ENCODE measurements around the gene VWA5A.
A peak's percentile ranks its signal among the peaks of the same experiment; 100 is the strongest.

VWA5A gene

DNA sequence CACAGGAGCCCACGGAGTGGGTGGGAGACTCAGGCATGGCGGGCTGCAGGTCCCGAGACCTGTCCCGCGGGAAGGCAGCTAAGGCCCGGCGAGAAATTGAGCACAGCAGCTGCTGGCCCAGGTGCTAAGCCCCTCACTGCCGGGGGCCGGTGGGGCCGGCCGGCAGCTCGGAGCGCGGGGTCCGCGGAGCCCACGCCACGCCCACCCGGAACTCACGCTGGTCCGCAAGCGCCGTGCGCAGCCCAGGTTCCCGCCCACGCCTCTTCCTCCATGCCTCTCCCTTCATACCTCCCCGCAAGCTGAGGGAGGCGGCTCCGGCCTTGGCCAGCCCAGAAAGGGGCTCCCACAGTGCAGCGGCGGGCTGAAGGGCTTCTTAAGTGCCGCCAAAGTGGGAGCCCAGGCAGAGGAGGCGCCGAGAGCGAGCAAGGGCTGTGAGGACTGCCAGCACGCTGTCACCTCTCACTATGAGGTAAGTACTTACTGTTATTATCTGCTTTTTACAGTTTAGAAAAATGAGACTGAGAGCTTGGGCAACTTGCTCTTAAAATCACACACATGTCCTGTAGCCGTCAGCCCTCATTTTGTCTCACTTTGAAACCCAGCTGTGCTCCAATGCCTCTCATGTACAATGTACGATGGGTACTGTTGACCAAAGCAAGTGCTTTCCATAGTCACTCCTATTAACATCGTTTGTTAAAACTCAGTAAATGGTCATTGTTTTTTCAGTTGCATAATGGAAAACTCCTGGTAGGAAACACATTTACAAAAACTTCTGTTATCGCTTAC is 55.7 kb downstream of the VWA5A start:
- no peak for DNase-seq

DNA sequence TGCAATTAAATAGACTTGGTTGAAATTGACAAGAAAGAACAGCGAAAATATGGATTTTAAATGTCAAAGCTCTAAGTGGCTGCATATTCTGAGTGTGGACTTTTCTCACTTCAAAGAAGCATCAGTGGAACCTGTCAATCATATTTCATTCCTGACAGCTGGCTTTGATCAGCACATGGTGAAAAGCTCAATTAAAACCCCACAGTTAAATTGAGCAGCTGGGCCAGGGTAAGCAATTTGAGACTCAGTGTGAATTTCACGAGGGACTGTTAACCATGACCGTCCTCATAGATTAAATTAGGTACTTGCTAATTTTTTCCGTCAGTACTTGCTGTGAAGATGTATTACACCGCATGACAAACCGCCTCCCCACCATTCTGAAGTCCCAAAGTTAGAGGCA is 56.9 kb downstream of the VWA5A start:
- DNase-seq = no peak

DNA sequence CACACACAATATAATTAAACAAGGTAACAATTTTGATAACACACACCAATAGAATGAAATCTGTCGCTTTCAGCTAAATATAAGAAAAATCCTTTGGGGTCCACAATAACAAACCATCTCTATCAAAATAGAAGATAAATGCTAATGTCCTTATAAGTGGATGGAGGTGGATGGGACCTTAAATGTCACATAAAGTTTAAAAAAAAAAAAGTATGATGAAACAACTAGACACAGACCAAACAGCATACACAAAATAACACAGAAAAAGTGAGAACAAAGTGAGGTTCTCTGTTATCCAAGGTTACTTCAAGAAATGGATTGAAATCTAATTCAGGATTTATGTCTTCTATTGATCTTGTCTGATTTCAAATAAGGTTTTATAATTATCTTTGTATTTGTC is 57.3 kb downstream of the VWA5A start:
- no peak for DNase-seq

DNA sequence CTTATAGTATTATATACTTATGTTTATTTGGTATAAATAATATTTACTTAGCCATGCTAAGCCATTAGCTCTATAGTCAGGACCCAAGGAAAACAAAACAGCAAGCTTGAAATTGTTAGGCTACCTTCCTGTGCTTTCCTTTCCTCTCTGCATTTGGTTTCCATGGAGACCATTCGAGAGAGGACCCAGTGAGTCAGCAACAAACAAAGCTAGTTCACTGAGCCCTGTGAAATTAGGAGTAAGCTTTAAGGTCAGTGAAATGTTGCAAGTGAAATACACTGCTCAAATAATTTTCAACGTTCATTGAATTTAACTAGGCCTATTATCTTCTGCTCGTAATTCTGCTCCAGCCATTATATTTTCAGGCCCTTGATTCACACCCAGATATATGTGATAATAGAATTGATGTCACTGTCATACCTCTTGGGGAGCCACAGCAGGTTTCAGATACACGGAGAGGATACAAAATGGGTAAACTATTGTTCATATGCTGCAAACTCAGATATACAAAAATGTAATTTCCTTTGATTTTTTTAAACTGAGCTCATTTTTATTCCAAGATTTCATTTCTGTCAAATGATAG is 58.8 kb downstream of the VWA5A start:
- peak; percentile 58 for DNase-seq

DNA sequence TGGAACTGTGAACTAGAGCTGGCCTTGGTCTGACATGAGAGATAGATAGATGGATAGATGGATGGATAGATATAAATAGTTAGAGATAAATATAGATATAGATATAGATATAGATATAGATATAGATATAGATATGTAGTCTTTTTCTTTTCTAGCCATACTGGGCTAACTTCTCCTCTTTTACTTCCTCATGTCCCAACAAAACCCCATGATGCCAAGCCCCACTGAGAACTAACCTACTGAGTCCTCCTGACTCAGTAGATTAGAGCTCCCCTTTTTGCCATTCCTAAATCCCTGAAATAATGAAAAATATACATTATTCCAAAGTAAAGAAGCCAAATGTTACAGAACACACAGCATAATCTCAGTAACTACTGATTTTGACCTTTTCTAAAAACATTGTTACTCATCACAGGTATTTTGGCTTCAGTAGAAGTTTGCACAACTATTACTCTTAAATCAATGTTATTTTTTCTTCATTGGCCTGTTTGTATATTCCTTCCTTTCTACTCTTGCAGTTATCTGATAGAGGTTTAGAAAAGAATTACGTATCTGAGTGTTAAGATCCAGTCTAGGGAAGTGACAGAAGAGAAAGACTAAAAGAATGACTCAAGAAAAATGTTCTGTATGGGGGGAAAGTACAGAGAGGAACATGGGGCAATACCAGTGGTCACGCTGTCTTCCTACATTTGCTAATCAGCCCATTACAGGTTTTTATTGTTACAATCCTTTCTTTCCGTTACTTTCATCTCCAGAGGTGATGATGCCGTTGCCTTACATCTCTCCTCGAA is 61.9 kb downstream of the VWA5A start:
- no peak for DNase-seq

DNA sequence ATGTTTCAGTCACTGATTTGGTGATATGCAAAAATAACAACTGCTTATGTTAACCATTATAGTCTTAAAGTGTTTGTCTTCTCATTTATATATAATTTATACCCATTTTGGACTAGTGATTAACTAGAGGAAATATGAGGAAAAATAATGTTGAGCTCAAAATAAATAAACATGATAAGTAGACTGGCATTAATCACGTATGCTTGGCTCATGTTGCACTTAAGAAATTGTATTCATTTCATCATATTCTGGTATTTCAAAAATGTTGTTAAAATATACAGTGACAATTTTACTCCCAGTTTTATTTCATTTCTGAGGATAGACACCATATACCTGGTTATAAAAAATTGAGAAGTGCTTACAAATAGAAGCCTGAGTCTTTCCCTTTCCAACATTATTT is 64.1 kb downstream of the VWA5A start:
- DNase-seq = peak; percentile 61

DNA sequence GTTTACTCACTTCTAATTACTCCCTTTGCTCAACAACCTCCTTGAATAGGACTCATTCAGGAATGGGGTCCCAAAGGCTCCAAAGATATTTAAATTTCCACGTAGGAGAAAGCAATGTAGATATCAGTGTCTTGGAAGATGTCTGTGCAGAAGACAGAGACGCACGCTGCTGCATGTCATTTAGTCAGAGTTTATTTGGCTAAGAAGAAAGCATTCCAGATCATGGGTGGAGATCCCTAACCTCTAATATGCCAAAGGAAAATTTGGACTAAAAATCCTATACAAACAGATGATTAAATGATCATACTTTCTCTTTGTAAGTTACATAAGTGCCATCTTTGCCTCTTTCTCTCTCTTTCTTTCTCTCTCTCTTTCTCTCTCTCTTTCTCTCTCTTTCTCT is 67.8 kb downstream of the VWA5A start, which contains the start of gene OR10D3:
Gene OR10D3, plus strand, starts transcription at position 278 of the 400 bp plus-strand sequence. CDS start 1,925 bp downstream, outside the sequence.
- DNase-seq = no peak

DNA sequence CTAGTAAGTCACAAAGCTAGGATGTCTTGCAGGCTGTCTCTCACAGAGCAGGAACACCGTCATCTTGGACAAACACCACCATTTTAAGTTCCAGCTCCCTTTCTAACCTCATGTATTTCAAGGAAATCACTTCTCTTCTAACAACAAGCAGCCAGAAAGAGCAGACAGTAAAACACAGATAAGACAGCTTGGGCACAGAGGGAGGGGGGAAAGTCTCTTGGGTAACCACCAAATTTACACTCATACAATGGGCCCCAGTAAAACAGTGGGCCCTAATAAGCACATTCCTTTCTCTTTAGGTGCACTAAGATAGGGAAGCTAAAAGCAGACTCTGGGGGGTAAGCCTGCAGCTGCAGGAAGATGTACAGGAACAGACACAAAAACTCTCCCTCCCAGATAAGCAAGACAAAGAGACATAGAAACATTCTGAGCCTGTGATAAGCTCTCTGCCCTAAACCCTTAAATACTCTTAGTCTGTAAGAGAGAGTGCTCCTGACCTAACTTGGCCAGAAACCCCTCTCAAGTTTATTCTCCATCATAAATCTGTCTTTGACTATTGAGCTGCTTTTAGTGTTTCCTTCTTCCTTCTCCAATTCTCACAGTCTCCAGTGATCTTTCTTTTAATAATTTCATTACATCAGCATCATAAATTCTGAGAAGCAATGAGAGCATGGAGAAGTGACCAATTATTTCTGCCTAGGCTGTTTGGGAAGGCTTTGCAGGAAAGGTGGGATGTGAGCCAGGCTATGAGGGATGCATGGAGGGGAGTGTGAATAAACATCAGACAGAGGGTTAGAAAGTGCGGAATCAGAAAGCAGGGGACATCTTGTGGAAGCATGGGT is 75.3 kb downstream of the VWA5A start:
- DNase-seq = no peak

DNA sequence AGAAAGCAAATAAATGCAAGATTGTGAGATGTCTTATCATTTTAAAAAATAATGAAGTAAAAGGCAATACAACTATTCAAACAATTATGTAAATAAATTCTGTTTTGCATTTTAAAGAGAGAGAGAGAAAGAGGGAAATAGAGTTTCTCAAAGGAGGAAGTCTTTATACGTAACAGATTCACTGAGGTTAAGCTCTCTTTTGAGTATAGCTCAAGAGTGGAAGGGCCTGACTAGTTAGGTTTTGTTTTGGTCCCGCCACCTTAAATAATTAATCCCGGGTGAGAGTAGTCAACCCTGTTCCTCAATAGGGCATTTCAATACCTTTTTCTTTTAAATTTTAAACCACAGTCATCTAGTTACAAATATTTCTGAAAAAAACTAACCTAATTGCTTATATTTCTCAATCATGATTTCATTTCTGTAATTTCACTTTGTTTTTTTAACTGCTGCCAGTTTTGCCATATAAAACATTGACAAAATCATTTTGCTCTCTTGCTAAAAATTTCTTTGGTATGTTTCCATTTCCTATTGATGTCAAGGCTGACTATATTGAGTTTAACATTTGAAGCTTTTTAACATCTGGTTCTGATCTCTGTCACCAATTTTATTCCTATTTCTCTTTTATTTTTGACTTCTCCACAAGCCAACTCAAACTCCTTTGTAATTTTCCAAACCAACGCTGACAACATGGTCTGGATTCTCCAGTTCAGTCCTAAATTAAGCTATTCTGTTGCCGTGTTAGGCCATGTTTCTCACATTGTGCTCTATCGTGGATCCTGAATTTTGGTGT is 78.2 kb downstream of the VWA5A start:
- no peak for DNase-seq

DNA sequence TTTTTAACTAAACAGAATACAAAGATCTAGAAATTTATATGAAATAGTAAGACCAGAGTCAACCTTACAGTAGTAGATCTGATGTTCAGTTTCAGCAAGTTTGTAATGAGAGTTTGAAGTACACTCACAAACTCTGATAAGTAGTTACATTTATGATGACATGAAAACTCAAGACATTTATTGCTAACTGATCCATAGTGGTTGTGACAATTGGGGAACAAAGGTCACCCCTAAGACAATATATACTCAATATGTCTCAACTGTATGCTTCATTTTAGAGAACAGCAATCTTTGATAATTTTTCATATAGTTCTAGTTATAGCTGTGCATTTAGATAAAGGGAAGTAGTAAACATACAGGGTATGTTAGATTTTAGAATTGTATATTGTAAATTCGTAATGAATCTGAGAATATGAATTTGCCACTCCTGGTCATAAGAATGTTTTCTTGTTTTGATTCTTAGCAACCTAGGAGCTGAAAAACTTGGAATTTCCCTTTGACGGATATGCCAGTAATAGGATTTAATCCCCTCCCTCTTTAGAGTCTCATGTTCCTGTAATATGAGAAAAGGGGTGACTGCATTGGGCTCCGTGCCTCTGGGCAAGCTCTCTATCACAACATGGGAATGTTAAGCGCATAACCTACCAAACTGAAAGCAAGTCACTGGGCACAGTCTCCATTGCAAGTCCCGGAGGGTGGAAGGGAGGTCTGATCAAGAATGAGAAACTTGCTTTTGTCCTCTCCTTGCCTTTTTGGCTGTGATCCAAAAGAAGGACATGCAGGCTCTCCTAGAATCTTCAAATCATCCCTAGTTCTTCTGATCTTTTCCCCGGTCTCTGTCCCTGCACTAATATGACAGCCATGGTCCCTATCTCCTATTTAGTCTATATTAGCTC is 79.3 kb downstream of the VWA5A start:
- no peak for DNase-seq

DNA sequence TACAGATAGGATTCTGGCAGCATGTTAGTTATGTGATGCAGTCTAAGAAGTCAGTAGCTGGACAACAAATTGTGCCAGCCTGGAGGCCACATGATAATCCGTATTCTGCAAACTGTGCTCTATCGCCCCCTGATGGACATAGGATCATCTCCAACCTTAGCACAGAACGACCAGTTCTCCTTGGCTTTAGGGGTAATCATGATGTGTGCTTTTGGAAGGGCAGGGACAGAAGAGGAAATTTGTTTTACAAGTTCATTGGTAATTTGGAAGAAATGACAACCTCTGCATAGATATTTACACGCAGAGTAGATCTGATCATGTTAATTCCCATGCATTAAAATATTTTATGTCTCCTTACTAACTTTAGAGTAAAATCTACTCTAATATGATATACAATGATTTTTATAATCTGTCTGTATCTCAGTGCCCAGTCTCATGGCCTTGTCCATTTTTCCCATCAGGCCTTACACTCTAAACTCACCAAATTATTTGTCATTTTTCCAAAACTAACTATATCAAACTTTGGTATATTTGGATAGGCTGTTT is 80.0 kb downstream of the VWA5A start:
- DNase-seq = peak; percentile 46

Data from HCEC 1CT (cell line).